Measurements from ENCODE around the gene G3BP1. TPM values are rescaled to one million over a fixed set of nuclear protein-coding genes. Genes with fewer than 3 reads are reported as not detected.

The G3BP1 gene
- total and polyA plus RNA-seq, 8 donors: 15.1 to 138 (median 53.1) TPM

GRCh38 chr5:151798674-151799073 lies 26.9 kb downstream of the G3BP1 start:
- no peaks in the 10 kb centered on the region for H3K9me3 ChIP-seq
- H3K4me1 ChIP-seq: peaks cover 0 to 12% (median 4%) of the 10 kb centered on the region in 4 donors
- WGBS, 5 donors: 87 to 97% (median 92%) methylated on average over 3 of the region's 3 CpGs
- H3K36me3 ChIP-seq: peaks cover 54 to 100% (median 100%) of the 10 kb centered on the region in 4 donors
- no peak for DNase-seq
- intact Hi-C loops (cut with DNase I; ENCODE audit: low total_unique reads): no loop called here
- H3K27ac ChIP-seq: no peak overlapping the region
- no peaks in the 10 kb centered on the region for H3K27me3 ChIP-seq
- no peak for TF ChIP-seq CTCF (IDR thresholded peaks at IDR 0.05)
- no peak for TF ChIP-seq POLR2A (IDR thresholded peaks at IDR 0.05)
- no peak for TF ChIP-seq EP300 (IDR thresholded peaks at IDR 0.05)
- no peak for TF ChIP-seq POLR2AphosphoS5 (IDR thresholded peaks at IDR 0.05)
- no peak overlapping the region for H3K4me3 ChIP-seq

GRCh38 chr5:151799407-151799806 lies 27.7 kb downstream of the G3BP1 start:
- Histone ChIP-seq H3K36me3 (peaks cover 53 to 100% (median 100%) of the 10 kb centered on the region in 4 donors), H3K4me3 (no peak overlapping the region)
- whole genome bisulfite sequencing, 5 donors: 75 to 94% (median 85%) methylated on average over 3 of the region's 3 CpGs

GRCh38 chr5:151800532-151800931 lies 28.8 kb downstream of the G3BP1 start:
- H3K4me1 ChIP-seq: peaks cover 0 to 15% (median 0%) of the 10 kb centered on the region in 4 donors

More at GRCh38 chr5:151799407-151799806, 27.7 kb downstream of the G3BP1 start:
- Histone ChIP-seq H3K27ac (no peak overlapping the region), H3K4me1 (peaks cover 0 to 12% (median under 1%) of the 10 kb centered on the region in 4 donors), H3K9me3 (no peaks in the 10 kb centered on the region), H3K27me3 (no peaks in the 10 kb centered on the region)
- TF ChIP-seq POLR2AphosphoS5 (IDR thresholded peaks at IDR 0.05): no peak
- TF ChIP-seq EP300 (IDR thresholded peaks at IDR 0.05): no peak
- no peak for TF ChIP-seq POLR2A (IDR thresholded peaks at IDR 0.05)
- TF ChIP-seq CTCF (IDR thresholded peaks at IDR 0.05): no peak
- intact Hi-C loops (cut with DNase I; ENCODE audit: low total_unique reads): no loop called here
- DNase-seq: no peak

GRCh38 chr5:151805414-151806223 lies 33.9 kb downstream of the G3BP1 start:
- DNase-seq: no peak
- Histone ChIP-seq H3K27me3 (no peaks in the 10 kb centered on the region), H3K36me3 (peaks cover 24 to 74% (median 68%) of the 10 kb centered on the region in 4 donors), H3K4me1 (peaks cover 0 to 28% (median 10%) of the 10 kb centered on the region in 4 donors), H3K9me3 (no peaks in the 10 kb centered on the region), H3K4me3 (no peak overlapping the region), H3K27ac (peak overlapping the region in 1 of 5 donors; percentile 18)
- intact Hi-C loops (cut with DNase I; ENCODE audit: low total_unique reads): no loop called here
- whole genome bisulfite sequencing, 5 donors: 91 to 96% (median 93%) methylated on average over 3 of the region's 3 CpGs
- TF ChIP-seq POLR2AphosphoS5 (IDR thresholded peaks at IDR 0.05) (no peak), CTCF (IDR thresholded peaks at IDR 0.05) (no peak), EP300 (IDR thresholded peaks at IDR 0.05) (no peak), POLR2A (IDR thresholded peaks at IDR 0.05) (no peak)

More at GRCh38 chr5:151800532-151800931, 28.8 kb downstream of the G3BP1 start:
- TF ChIP-seq EP300 (IDR thresholded peaks at IDR 0.05) (no peak), POLR2A (IDR thresholded peaks at IDR 0.05) (no peak), CTCF (IDR thresholded peaks at IDR 0.05) (no peak), POLR2AphosphoS5 (IDR thresholded peaks at IDR 0.05) (no peak)
- H3K36me3 ChIP-seq: peaks cover 51 to 100% (median 99%) of the 10 kb centered on the region in 4 donors
- no peaks in the 10 kb centered on the region for H3K27me3 ChIP-seq
- H3K4me3 ChIP-seq: no peak overlapping the region
- no peaks in the 10 kb centered on the region for H3K9me3 ChIP-seq
- DNase-seq: no peak
- H3K27ac ChIP-seq: no peak overlapping the region
- intact Hi-C loops (cut with DNase I; ENCODE audit: low total_unique reads): no loop called here
- WGBS, 5 donors: 65 to 74% (median 72%) methylated on average over 2 of the region's 2 CpGs

Data from stomach (tissue), 9 donors.